ENCODE data around the gene CAMK1G.

DNA sequence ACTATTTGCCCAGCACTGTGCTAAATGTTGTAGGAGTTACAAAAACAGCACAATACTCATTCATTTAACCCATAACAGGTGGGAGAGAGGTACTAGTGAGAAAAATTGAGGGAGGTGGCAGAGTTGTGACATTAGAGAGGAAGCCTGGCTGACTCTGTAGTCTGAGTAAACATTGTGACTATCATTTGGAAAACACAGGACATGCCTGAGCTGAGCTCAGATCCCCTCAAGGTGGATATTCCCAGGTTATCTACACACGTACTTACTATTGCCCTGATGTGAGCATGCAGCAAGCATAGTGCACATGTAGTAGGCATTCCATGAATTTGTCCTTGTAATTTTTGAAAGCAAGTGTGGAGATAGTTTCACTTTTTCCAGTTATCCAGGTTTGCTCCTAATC is 10.9 kb downstream of the CAMK1G start:
- TF ChIP-seq, protein P1, sequence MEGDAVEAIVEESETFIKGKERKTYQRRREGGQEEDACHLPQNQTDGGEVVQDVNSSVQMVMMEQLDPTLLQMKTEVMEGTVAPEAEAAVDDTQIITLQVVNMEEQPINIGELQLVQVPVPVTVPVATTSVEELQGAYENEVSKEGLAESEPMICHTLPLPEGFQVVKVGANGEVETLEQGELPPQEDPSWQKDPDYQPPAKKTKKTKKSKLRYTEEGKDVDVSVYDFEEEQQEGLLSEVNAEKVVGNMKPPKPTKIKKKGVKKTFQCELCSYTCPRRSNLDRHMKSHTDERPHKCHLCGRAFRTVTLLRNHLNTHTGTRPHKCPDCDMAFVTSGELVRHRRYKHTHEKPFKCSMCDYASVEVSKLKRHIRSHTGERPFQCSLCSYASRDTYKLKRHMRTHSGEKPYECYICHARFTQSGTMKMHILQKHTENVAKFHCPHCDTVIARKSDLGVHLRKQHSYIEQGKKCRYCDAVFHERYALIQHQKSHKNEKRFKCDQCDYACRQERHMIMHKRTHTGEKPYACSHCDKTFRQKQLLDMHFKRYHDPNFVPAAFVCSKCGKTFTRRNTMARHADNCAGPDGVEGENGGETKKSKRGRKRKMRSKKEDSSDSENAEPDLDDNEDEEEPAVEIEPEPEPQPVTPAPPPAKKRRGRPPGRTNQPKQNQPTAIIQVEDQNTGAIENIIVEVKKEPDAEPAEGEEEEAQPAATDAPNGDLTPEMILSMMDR (IDR thresholded peaks at IDR 0.05; ENCODE audit: insufficient read depth, low read length, poor library complexity, severe bottlenecking) = no peak
- TF ChIP-seq EZH2phosphoT487 (conservative IDR thresholded peaks at IDR 0.05; ENCODE audit: low read length) = no peak
